NCI-H446 treated with DMSO at 0.1 percent for 48 hours (cell line): ENCODE results near the gene CLPSL1.

ENCODE experiments used
- DNase-seq: peaks from one replicate; lab custom pipeline; 2025; lab: John Stamatoyannopoulos, UW

CLPSL1 gene

DNA sequence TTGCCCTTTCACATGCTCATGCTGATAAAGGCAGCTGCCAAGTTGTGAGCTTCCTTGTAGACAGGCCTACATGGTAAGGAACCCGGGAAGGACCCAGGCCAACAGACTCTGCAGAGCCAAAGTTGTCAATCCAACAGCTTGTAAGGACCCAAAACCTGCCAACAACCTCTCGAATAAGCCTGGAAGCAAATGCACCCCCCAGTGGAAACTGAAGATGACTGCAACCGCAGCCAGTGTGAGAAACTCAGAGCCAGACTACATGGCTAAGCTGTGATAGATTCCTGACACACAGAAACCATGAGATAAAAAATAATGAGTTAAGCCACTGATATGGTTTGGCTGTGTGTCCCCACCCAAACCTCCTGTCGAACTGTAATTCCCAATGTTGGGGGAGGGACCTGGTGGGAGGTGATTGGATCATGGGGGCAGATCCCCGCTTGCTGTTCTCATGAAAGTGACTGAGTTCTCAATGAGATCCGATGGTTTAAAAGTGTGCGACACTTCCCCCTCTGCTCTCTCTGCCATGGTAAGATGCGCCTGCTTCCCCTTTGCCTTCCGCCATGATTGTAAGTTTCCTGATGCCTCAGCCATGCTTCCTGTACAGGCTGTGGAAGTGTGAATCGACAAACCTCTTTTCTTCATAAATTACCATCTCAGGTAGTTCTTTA lies 23.2 kb upstream of the CLPSL1 start:
- DNase-seq: peak; percentile 8

DNA sequence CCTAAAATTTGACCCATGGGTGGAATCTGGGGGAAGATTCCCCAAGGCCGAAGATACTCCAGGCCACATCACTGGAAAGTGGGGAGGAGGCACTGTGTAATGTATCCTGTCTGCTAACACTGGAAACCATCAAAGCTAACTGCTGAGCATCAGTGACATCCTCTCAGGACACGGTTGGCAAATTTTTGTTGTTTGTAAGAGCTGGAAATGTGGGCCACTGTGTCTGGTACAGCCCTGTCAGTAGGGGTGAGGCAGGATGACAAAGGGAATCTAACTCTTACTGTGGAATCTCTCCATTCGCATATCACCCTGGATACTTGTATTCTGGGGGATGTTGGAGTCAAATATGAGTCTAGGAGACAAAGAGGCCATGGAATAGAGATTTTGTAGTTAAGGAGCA lies 21.4 kb upstream of the CLPSL1 start:
- DNase-seq: no peak

DNA sequence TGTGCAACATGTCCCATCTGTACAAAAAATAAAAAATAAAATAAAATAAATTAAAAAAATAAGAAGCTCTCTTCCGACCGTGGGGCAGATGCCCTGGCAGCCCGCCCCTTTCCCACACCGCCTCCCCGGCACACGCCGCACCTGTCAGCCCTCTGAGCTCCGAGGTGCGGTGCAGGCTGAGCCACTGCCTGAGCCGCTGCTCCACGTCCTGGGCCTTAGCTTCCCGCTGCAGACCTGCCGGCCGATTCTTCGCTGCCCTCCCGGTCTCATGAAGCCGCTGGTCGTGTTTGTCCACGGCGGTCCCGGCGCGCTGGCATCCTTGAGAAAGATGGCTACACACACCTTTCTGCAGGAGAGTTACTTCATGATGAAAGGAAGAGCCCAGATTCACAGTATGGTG lies 15.1 kb upstream of the CLPSL1 start:
- no peak for DNase-seq

DNA sequence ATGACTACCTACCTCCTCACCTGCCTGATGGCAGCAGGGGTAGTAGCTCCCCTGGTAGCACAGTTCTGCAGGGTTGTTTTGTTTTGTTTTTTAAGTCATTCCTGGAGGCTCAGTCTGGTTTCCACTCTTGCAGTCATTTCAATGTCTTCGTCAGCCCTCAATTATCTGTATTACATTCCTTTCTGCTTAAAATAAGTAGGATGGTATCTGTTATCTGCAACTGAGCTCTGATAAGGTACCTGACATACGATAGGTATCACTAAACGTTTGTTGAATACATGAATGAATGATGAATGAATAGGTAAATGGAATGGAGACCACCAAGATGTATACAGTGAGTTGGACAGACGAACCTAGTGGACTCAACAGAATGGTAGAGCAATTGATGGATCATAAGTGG lies 11.6 kb upstream of the CLPSL1 start:
- DNase-seq: no peak

DNA sequence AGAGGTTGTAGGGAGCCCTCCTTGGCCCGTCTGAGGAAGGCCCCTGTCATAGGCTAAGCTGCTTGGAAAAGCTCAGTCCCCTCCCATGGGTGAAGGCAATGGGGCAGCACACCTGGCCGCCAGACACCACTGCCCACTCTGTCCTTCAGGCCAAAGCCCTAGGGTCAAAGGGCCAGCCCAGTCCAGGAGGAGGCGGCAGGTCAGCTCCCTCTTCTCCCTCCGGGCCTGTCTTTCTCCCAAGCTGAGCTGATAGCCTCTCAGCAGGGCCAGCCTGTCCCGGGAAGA lies 9.5 kb upstream of the CLPSL1 start:
- no peak for DNase-seq

DNA sequence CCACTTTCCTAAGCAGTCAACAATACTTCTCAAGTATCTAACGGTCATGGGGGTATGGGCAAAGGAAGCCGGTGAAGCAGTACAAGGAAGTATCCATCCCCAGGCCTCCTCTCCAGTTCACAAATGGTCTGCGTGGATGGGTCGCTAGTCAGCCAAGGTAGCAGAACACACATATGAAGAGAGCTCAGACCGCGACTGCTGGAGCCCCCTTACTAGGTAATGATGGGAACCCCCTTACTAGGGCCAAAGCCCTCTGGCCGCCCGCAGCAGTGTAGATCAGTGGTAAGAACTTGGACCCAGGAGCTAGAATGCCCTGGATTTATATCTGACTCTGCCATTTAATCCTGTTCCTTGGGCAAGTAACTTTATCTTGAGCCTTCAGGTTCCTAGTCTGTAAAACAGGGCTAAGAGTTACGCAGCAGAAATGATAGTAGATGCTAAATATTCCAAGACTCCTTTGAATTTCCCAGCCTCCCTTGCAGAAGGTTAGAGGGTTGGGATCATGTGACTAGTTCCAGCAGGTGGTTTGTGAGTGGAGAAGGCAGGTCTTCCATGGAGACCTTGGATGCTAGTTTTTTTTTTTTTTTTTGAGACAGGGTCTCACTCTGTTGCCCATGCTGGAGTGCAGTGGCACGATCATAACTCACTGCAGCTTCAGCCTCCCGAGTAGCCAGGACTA lies 6.6 kb upstream of the CLPSL1 start:
- no peak for DNase-seq

DNA sequence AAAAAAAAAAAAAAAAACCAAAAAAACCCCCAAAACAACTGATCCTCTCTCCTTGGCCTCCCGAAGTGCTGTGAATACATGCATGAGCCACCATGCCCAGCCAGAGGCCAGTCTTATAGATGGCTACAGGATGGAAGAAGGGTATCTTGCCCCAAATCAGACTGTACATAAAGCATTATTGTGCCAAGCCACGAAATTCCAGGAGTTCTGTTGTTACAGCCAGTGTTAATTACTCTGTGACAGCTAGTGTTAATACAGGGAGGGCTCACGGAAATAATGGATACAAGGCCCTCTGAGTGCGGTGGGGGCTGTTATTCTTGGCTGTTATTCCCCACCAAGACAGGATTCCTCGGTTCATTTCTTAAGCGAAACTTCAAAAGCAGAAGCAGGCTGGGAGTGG lies 5.8 kb upstream of the CLPSL1 start:
- no peak for DNase-seq

DNA sequence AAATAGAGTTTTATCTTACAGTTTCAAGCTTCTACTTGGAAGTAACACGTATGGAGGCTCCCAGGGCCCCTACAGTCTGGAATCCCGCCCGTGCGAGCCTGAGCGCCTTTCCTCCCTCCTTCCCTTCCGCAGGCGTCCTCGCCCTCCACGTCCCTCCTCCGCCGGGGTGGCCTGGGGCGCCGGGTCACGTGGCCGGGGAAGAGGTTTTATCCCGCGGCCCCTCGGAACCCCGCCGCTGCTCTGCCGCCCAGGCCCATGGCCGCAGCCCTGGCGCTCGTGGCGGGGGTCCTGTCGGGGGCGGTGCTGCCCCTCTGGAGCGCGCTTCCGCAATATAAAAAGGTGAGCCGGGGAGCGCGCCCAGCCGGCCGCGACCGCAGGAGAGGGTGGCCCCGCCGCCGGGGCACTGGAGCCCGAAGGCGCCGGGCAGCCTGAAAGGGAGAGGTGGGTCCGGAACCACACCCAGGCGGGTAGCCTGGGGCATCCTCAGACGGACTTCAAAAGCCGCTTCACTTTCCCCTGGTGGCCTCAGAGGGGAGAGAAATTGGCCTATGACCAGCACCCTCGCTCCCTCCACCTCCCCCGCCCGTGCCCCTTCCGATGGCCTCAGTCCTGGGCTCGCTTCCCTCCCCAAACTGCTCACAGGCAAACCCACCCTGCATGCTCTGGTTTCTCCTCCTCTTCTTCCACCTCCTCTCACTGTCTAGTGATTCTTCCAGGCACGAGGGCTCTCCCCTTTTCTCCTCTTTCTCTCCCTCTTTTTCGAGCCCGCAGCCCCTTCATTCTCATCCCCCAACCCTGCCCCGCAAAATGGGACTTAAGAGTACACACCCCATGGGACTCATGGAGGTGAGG lies 4.2 kb upstream of the CLPSL1 start, which contains the start of gene CLPSL2:
Gene CLPSL2, plus strand, starts transcription at position 235 of the 852 bp plus-strand sequence. Its CDS starts 21 bp downstream, at position 256.
- DNase-seq: no peak

DNA sequence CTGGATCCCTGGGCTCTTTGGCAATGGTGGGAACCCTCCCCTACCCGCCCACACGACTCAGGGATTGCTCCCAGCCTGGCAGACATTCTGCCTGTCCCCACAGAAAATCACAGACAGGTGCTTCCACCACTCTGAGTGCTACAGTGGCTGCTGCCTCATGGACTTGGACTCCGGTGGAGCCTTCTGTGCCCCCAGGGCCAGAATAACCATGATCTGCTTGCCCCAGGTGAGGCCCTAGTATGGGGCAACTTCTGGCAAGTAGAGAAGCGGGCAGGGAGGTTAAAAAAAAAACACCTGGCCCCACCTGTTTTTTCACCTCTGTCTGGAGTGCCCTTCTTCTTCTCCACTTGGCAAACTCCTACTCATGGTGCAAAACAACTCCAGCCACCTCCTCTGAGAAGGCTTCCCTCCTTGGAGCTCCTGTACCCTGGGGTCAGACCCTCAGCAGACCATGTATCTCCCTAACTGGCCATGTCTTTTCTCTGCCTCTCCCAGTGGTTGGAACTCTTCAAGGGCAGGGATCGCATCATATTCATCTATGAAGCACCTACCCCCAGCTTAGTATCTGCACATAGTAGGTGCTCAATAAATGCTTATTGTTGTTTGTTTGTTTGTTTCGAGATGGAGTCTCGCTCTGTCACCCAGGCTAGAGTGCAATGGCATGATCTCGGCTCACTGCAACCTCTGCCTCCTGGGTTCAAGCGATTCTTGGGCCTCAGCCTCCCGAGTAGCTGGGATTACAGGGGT lies 3.3 kb upstream of the CLPSL1 start:
- no peak for DNase-seq

DNA sequence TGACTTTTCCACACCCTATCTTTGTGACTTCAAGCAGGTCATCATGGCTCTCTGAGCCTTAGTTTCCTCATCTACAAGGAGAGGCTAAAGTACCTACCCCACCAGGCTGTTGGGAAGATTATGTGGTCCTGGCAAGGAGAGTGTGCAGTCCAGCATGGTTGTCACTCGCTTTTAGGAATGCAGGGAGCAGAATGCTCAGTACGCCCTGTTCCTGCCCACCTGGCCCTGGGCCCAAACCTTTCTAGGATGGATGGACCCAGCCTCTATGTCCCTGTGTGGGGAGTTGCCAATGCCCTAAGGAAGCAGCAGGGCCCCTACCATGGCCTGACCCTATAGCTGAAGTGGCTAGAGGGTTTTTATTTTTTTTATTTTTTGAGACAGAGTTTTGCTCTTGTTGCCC lies 2.4 kb upstream of the CLPSL1 start:
- DNase-seq: no peak

DNA sequence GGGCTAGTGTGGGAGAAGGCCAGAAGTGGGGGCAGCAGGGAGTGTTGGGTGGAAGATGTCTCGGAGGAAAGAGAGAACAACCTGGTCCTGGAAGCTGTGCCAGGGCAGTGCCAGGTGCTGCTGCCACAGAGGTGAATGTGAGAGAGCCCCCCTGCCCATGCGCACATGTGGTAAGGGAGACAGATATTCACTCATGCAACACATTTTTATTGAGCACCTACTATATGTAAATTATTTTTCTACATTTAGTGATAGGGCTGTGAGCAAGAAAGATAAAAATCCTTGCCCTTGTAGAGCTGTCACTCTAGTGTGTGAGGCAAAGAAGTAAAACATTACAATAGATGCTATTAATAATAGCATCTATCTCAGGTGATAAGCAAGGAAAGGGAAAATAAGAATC lies 471 bp downstream of the CLPSL1 start:
- DNase-seq: no peak

DNA sequence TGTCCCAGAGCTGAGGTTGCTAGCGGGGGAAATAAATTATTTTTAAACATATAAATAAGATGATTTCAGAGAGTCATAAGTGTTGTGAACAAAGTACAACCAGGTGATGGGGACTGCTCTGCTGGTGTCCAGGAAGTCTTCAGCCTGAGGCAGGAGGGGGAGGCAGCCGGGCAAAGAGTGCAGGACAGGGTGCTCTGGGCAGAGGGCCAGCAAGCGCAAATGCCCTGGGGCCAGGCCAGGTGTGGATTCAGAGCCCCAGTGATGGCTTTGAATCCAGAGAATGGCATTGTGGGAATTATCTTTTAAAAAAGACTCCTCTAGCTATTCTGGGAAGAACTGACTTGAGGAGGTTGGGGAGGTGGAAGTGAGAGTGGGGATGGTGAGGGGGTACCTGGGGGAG lies 1.6 kb downstream of the CLPSL1 start:
- DNase-seq: no peak

DNA sequence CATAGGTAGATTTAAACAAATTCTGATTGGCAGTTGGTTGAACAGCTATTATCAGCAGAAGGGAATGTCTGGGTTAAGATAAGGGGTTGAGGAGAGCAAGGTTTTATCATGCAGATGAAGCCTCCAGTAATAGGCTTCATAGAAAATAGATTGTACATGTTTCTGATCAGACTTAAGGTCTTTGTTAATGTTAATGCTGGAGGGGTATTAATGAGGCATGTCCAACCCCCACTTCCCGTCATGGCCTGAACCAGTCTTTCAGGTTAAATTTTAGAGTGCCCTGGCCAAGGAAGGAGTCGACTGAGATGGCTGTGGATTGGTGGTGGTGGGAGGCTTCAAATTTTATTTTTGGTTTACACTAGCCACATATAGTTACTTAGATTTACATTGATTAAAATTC lies 3.4 kb downstream of the CLPSL1 start:
- no peak for DNase-seq

DNA sequence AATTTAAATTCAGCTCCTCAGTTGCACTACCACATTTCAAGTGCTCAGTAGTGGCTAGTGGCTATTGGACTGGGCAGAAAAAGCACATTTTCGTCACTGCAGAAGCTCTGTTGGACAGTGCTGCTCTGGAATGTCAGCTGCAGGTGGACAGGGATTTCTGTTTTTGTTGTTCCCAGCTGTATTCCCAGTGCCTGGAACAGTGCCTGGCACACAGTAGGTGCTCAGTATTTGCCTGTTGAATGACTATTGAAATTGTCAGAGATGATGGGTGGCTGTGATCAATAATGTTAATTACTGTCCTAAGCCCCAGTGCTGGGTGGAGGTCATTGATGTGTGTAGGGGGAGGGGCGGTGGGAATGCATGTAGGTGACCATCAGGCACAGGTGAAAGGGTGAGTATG lies 5.5 kb downstream of the CLPSL1 start:
- DNase-seq: no peak

DNA sequence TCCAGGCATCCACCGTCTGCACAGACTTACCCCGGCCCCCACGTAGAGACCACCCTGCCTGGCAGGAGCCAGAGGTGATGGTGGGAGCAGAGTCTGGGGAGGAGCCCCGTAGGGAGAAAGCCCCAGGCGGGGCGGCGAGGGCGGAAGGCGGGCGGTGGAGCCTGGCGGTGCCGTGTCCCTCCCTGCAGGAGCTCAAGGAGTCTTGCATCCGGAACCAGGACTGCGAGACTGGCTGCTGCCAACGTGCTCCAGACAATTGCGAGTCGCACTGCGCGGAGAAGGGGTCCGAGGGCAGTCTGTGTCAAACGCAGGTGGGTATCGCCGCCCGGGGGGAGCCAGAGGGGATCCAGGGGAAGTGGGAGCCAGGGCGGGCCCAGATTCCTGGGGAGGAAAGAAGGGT lies 6.0 kb downstream of the CLPSL1 start:
- no peak for DNase-seq

DNA sequence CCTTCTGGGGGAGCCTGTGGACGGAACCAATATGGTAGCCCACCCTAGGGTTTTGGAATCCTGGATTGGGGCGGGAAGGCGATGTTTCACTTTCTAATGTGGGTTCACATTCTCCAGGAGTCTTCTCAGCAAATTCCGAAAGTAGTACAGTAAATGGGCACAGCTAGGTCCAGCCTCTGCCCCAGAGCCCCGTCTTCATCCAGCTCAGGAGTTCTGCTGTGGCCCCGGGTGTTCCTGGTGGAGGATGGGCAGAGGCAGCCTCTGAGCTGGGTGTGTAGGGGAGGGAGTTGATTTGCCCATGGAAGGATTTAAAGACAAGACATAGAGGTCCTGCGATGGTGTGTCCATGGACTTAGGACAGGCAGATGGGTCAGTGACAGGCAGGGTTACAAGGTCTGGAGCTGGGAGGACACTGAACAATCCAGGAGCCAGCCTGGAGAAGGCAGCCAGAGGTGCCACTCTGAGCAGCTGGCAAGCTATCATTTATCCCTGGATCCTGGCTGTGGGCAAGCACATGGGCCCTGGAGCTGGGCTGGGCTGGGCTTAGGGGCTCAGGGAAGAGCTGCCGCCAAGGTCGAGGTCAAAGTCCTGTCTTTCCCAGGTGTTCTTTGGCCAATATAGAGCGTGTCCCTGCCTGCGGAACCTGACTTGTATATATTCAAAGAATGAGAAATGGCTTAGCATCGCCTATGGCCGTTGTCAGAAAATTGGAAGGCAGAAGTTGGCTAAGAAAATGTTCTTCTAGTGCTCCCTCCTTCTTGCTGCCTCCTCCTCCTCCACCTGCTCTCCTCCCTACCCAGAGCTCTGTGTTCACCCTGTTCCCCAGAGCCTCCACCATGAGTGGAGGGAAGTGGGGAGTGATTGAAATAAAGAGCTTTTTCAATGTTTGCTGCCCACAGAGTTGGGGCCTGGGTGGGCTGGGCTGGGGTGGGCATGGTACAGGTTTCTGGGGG lies 6.7 kb downstream of the CLPSL1 start:
- no peak for DNase-seq

DNA sequence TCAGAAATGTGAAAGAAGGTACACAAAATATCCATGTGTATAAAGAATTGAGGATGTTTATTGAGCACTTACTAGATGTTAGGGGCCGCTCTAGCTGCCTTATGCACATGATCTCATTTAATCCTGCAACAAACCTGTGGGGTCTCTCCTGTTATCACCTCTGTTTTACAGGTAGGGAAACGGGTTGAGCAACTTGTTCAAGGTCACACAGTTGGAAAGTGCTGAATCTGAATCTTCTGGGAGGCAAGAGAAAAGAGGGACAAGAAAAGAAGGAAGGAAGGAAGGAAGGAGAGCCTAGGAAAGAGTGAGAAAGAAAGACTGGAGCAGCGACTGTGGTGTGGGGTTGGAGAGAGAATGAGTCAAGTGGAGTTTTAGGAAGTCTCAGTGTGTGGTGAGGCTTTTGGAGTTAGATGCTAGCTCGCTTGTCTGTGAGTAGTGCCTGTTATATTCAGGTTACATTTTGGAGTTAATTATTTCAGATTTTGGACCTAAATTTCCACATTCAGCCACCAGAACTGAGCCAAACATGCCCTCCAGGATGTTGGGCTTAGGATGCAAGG lies 7.7 kb downstream of the CLPSL1 start:
- DNase-seq: no peak

DNA sequence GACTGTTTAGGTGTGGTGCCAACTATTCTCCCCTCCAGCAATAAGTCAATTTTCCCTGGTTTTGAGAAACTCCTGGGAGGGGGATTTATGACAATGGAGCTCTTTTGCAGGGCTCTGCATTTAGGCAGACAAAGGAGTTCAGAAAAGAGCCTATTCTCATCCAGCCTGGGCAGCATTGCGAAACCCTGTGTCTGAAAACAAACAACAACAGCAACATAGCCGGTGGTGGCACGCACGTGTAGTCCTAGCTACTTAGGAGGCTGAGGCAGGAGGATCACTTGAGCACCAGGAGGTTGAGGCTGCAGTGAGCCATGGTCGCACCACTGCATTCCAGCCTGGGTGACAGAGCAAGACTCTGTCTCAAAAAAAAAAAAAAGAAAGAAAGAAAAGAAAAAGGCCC lies 9.9 kb downstream of the CLPSL1 start:
- no peak for DNase-seq

DNA sequence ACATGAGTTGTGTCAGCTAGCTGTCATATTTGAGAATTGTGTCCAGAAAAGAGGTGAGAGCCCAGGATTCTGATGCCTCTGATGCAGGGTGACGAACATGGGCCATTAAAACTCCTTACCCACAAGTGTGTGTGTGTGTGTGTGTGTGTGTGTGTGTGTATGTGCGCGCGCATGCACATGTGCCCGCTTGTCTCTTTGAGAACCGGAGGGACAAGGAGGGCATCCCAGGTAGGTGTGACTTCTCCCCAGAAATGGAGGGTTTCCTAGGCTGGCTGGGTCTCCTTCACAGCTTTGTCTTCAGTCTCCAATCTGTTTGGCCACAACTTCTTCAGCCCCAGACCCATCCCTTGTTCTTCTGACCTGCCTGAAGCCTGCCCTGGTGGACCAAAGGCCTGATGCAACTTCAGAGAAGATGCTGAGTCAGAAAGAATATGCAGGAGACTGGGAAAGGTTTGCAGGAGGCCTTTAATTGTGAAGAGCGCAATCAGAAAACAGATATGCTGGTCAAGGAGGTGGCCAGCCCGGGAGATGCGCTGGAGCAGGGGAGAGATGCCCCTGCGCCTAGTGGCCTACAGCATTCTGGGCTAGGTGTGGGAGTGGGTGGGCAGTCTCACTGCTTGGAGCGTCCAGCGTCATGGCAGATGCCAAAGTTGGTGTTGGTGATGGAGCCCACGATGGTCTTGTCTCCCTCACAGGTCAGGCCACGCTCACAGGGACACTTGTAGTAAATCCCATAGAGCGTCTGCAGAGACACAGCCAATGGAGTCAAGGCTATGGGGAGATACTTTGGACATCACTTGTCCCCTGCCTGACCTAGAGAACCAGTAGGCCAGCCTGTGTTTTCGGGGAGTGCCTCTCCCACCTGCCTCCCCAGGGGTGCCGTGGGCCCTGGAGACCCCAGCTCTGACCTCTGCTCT lies 14.0 kb downstream of the CLPSL1 start:
- no peak for DNase-seq
